HCT116 (cell line): ENCODE data around the gene TACC2.

Experiments
- CEBPB ChIP-seq: IDR thresholded peaks from 2 replicates; pipeline ENCODE4 v1.6.1; 2012; ENCODE audit warnings: low read depth
- ZNF274 ChIP-seq: fragments of 200-500 bp; sonication (Bioruptor generic); IDR thresholded peaks from 2 replicates; pipeline ENCODE4 v1.6.1; 2014; ENCODE audit warnings: mild to moderate bottlenecking, low read depth, low read length, inconsistent platforms

GRCh38 chr10:122168101-122168500 is 179.1 kb downstream of the TACC2 start:
- TF ChIP-seq ZNF274 (no peak), CEBPB (no peak)
